ENCODE measurements around the gene TSSK2.

DNA sequence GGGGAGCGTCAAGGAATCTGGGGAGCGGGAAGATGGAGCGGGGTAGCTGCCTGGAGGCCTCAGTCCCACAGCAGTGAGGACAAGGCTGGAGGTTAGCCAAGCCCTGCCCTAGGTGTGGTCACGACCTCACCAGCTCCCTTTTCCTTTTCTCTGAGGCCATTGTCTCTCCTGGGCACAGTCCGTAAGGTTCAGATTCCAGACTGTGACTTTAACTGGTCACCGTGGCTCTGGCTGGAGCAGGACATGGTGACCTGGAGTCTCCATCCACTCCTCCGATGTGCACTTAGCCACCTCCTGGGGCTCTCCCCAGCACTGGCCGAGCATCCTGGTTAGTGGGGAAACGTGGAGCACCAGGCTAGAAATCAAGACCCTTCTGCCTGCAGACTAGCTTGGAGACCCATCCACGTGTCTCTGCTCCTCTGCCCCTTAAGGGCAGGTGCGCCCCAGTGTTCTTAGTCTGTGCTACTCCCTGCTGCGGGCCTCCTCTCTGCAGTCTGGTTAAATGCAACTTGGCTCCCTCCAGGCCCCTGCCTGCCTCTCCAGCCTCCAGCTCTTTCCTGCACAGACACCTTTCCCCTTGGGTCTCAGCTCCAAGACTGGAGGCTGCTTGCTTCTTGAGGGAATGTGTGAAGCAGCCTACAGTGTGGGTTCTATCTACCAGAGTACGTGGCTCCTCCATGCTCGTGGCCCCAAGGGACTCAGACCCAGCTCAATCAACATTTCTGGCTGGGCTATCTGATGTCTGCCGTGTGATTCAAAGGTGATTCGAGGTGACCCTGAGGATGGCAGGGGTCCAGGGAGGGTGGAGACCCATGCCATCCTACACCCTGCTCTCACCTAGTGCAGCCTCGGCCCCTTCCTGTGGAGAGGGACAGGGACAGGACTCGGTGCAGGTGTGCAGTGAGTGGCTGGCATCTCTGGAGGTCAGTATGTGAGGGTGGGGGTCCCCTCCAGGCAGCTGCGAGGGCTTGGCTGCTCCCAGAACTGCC is 42.2 kb downstream of the TSSK2 start:
- TF ChIP-seq, protein P1, sequence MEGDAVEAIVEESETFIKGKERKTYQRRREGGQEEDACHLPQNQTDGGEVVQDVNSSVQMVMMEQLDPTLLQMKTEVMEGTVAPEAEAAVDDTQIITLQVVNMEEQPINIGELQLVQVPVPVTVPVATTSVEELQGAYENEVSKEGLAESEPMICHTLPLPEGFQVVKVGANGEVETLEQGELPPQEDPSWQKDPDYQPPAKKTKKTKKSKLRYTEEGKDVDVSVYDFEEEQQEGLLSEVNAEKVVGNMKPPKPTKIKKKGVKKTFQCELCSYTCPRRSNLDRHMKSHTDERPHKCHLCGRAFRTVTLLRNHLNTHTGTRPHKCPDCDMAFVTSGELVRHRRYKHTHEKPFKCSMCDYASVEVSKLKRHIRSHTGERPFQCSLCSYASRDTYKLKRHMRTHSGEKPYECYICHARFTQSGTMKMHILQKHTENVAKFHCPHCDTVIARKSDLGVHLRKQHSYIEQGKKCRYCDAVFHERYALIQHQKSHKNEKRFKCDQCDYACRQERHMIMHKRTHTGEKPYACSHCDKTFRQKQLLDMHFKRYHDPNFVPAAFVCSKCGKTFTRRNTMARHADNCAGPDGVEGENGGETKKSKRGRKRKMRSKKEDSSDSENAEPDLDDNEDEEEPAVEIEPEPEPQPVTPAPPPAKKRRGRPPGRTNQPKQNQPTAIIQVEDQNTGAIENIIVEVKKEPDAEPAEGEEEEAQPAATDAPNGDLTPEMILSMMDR (tag by site-specific recombination; IDR thresholded peaks at IDR 0.05) = no peak
- no peak for TF ChIP-seq ZNF501 (tag by site-specific recombination; IDR thresholded peaks at IDR 0.05)
- TF ChIP-seq, protein P2, sequence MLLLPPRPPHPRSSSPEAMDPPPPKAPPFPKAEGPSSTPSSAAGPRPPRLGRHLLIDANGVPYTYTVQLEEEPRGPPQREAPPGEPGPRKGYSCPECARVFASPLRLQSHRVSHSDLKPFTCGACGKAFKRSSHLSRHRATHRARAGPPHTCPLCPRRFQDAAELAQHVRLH (tag by site-specific recombination; IDR thresholded peaks at IDR 0.05) = no peak
- no peak for TF ChIP-seq ZNF561 (tag by site-specific recombination; IDR thresholded peaks at IDR 0.05; ENCODE audit: borderline replicate concordance)
- TF ChIP-seq ZNF843 (tag by site-specific recombination; IDR thresholded peaks at IDR 0.05) = no peak
- TF ChIP-seq ZNF792 (tag by site-specific recombination; IDR thresholded peaks at IDR 0.05) = no peak
- no peak for TF ChIP-seq ZNF140 (tag by site-specific recombination; IDR thresholded peaks at IDR 0.05)
- TF ChIP-seq, protein P3, sequence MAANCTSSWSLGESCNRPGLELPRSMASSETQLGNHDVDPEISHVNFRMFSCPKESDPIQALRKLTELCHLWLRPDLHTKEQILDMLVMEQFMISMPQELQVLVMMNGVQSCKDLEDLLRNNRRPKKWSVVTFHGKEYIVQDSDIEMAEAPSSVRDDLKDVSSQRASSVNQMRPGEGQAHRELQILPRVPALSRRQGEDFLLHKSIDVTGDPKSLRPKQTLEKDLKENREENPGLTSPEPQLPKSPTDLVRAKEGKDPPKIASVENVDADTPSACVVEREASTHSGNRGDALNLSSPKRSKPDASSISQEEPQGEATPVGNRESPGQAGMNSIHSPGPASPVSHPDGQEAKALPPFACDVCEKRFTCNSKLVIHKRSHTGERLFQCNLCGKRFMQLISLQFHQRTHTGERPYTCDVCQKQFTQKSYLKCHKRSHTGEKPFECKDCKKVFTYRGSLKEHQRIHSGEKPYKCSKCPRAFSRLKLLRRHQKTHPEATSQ (tag by site-specific recombination; IDR thresholded peaks at IDR 0.05) = no peak
